RPMI7951 (cell line): Measurements from ENCODE around the gene SPOCK2. TPM values are rescaled to one million over a fixed set of nuclear protein-coding genes. Genes with fewer than 3 reads are reported as not detected.
"Not testable (repeated sequence)": the region's sequence is repeated elsewhere in the genome, so short reads cannot be mapped to it uniquely, and the experiment has no call there.

Experiments used
- DNase-seq: peaks from one replicate; pipeline ENCODE4 v3.0.0-alpha.2; 2012; ENCODE audit warnings: low read depth
- total RNA-seq: library from RNA; depleted of rRNA; stranded (reverse); fragments of >200 nt; shearing (Covaris generic); gene quantifications from 2 replicates; pipeline ENCODE4 v1.2.3, GENCODE V29; 2014

The SPOCK2 gene
- total RNA-seq, 1 experiment from 2014 or later: 0.72 TPM

DNA sequence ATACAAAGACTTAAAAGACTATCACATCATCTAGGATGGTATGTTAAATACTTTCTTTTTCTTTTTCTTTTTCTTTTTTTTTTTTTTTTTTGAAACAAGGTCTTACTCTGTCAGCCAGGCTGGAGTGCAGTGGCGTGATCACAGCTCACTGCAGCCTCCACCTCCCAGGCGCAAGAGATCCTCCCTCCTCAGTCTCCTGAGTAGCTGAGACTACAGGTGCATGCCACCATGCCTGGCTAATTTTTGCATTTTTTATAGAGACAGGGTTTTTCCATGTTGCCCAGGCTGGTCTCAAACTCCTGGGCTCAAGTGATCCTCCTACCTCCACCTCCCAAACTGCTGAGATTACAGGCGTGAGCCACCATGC, 19.6 kb upstream of the SPOCK2 start:
- not testable (repeated sequence) for DNase-seq

DNA sequence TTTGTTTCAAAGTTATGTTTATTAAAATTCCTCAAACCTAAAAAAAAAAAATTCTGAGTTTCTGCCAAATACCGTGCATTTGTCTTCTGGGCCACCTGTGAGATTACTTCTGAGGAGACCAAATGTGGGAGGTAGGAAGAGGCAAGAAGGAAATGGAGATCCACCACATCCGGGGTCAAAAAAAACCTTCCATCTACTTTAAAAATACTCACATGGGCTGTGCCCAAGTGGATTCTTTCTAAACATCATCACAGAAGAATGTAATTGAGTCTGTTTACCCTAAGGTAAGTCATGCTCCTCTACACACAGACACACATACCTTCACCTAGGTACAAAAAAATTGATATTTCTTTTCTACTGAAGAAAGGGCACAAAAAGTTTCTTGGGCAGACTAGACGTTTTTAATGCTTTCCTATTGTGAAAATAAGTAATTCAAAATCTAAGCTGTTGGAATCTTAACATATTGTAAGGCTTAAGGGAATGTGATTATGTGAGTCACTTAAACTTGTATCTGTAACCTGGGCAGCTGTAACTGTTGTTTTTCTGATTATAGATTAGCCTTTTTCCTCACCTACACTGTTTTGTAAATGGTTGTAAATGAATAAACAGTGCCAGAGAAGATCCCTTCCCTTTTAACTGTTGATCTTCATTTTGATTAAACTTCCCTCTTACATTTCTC, 19.1 kb upstream of the SPOCK2 start:
- no peak for DNase-seq

DNA sequence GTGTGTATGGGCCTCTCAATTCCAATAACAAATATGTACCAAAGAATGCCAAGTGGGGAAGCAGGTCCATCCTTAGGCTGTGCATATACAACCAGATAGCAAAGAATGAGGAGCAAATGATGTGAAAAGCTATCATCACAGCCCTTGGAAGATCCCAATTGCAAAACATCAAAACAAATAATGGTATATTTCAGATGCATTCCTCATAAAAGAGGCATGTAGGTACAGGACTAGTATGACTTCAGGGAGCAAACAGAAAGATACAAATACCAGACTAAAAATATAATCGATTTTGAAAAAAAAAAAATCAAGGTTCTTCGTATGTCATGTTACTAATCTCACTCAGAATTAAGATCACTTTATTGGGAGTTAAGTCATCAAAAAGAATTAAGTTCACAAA, 18.5 kb upstream of the SPOCK2 start:
- no peak for DNase-seq

DNA sequence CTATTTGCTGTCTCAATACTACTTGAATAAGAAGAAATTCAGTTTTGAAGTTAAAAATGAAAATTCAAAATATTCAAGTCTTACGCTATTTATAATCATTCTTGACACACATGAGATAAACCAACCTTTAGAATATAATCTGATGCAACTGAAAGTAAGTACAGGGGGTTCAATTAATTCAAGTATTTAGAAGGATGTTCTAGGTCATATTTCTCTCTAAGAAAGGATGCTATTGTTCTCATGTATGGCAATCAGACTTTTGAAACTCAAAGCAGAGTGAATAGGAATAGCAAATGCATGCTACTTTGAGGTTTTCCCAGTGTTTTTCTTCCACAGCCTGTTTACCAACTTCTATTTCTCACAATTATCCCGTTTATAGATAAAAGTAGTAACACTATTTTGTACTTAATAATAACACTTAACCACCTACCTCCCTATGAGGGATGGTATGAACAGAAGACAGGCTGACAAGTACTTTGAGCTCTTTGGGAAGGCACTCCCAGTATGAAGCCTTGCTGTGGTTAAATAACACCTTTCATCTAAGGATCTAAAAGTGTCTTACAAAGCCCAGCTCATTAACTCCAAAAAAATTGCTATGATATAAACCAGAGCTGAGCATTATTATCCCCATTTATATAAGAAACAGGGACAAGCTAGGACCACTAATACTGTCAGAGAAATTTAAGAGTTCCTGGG, 18.0 kb upstream of the SPOCK2 start:
- DNase-seq: no peak

DNA sequence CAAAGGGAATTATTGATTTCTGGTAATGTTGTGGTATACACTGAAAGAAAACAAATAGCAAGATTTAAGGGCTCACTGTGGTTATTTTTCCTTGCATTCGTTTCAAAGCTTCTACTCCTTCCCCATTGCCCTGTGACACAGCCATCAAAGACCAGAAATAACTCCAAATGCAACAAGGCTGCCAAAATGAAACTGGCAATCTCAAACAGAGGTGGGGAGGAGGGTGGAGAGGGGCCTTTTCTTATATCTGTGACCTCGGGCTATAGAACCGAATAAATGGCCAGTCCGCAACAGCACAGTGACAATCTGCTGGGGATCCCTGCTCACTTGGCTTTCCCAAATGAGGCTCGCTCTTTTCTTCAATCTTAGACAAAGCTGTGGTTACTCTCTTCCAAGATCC, 17.4 kb upstream of the SPOCK2 start:
- DNase-seq: no peak

DNA sequence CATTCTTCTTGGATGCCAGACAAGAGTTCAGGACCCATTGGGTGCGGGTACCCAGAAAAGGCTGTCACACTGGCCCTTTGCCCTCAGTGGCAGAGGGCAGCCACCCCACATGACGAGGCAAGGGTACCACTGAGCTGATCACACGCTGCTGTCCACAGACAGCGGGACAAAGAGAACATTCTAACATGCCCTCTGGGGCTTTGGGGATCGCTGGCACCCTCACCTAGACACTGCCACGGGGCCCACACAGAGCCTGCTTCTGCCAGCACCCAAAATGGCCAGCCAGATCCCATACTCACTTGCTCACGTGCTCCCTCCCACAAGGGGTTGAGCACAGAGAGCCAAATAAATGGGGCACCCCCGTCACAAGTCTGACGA, 16.7 kb upstream of the SPOCK2 start:
- DNase-seq: no peak

DNA sequence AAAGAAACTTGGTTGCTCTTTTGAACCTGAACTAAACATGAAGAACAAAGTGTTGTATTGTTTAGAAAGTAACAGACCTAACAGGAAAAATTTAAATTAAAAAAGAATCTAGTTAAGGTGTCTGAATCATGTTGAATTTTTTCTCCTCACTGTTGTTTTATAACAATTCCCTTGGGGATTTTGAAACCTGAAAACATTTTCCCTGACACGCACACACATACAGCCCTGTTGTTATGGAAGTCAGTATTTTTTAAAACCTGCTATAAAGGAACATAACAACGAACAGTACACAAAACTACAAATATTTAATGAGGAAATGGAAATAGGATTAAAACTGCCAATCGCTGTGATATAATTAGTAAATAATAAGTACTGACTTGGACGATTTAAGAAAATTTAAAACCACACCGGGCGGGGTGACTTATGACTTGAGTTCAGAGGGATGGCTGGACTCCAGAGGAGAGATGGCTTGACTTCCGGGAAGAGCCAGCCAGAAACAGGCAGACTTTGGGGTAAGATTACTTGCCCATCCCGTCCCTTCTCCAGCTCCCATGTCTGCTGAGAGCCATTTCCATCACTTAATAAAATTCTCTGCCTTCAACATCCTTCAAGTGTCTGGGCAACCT, 16.2 kb upstream of the SPOCK2 start:
- DNase-seq: peak; percentile 10

DNA sequence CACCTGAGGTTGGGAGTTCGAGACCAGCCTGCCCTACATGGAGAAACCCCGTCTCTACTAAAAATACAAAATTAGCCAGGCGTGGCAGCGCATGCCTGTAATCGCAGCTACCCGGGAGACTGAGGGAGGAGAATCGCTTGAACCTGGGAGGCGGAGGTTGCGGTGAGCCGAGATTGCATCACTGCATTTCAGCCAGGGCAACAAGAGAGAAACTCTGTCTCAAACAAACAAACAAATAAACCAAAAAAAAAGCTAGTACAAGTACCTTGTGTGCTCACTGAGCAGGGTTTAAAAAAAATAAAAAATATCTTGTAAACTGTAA, 11.2 kb upstream of the SPOCK2 start:
- no peak for DNase-seq

DNA sequence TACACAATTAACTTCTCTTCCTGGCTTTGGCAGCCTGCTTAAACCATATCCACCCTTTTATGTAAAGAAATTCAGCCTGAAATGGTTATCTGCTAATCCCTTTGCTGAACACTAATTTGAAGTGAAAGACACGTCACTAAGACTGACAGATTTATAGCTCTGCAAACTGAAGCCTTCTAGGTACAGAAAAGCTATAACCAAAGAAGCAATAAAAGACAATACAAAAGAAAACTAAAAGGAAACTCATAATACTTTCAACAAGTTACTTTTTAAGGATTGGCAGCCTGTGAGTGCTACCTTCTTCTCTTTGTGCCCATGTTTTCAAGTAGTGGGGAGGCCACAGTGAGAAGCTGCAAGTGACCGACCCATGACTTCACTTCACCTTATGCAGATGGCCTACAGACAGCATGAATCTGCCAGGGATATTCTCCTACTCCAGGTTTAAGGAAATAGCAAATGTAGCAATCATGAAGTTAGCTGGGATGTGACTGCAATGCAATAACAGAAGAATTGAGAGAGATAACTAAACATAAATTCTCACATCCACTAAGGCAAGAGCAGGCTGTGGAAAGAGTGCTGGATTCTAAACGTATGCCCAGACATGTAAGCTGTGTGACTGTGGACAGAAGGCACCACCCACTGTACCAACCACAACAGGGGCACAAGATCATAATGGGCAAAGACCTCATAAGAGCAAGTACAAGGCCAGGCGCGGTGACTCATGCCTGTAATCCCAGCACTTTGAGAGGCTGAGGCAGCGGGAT, 10.7 kb upstream of the SPOCK2 start:
- DNase-seq: no peak

DNA sequence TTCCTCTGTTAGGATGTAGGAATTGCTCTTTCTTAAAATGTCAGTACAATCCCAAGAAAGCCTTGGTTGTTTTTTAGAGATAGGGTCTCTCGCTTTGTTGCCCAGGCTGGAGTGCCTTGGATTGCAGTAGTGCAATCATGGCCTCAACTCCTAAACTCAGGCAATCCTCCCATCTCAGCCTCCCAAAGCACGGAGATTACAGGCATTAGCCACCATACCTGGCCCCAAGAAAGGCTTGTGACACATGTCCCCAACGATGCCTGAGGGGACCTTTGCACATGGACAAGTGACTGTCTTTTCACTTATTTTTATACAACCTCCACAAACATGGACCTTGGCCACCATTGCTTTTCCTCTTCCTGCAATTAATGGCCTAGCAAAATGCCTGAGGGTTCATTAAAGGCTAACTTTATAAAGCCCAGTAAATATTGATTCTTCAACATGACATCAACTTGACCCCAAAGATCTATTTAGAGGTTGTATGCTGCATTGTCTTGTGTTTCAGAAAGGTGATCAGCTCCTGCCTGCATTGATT, 10.0 kb upstream of the SPOCK2 start:
- DNase-seq: no peak

DNA sequence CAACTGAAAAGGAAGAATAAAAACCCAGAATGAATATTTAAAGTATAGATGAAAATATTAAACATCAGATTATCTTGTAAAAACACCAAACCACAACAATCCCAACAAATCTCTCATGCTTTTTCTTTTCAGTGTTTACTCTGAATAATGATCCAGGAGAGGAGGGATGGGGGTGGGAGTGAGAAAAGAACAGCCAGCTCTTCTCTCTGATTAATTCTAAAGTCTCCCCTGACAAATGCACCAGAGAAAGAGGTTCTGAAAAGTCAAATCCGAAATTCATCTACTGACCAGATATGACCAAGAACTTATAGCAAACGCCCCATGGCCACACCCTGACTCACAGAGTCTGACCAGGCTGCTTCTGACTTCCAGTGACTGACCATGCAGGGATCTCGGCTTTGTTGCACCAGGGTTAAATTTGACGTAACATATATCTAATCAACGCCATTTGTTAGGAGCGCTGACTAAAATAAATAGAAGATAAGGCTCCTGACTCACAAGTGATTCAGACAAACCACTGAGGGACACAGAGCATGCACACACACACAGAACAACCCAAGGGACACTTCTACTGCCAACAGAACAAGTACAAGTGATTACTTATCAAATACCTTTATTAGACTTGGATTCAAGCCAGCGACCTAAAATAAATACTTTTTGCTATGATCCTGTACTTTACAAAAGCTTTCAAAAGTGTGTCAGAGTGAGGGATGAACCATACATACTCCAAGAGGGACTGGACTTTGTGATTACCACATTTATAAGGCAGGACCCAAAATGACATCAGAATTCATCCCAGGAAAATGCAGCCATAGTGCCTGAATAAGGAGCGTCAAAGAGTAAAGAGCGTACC, 9.3 kb upstream of the SPOCK2 start:
- peak; percentile 87 for DNase-seq

DNA sequence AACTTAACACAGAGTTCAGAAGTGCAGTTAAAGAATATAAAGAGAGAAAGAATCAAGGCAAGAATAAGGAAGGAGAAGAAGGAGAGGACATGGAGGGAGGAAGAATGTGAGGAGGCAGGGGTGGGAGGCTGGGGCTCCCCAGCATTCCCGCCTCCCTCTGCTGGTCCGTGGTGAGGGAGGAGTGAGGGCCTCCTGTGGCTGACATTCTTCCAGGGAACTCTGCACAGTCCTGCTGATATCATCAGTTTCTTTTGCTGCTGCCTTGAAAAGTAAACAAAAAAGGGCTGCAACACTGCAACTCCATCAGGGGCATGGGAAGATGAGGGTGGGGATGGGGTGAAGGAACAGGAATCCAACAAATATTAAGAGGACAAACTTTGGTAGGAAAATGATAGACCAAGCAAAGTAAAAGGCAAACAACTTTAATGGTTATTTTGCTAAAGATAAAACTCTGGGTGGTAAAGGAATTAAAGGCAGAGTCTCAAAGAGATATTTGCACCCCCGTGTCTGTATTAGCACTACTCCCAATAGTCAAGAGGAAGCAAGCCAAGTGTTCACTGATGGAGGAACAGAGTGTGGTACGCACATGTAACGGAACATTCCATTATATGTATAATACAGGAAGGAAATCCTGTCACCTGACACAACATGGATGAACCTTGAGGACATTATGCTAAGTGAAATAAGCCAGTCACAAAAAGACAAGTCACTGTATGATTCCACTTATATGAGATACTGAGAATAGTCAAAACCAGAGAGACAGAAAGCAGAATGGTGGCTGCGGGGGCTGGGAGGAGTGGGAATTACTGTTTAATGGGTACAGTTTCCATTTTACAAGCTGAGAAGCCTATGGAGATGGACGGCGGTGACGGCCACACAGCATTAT, 8.0 kb upstream of the SPOCK2 start:
- peak; percentile 8 for DNase-seq

DNA sequence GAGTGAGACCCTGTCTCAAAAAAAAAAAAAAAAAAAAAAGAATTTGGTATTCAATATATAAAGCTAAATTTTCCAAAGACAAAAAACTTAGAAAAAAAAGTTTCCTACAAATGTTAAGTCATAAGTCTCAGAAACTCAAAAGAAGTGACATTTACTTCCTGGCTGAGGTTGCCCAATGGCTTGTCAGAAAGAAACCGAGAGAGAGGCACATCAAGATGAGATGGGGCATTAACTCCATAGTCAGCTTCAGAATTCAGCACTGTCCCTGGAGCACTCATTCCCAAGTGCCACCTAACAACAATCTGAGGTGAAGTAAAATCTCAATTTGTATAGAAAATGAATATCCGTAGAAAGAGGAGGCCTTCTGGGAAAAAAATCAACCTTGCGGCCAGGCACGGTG, 6.8 kb upstream of the SPOCK2 start:
- no peak for DNase-seq

DNA sequence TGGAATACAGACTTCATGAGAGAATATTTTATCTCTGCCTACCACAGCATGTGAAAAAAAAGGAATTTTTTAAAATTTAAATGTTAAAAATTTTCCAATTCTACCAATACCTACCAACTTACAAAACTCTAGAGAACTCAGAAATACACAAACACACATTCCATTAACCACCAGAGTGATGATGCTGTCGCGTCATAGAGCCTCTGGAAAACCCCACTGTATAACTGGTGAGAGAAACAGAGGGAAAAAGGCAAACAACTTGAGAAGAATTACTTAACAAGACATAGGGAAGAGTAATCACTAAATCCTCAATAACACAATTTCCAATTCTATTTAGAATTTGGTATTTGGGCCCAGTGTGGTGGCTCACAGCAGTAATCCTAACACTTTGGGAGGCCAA, 6.2 kb upstream of the SPOCK2 start:
- DNase-seq: no peak

DNA sequence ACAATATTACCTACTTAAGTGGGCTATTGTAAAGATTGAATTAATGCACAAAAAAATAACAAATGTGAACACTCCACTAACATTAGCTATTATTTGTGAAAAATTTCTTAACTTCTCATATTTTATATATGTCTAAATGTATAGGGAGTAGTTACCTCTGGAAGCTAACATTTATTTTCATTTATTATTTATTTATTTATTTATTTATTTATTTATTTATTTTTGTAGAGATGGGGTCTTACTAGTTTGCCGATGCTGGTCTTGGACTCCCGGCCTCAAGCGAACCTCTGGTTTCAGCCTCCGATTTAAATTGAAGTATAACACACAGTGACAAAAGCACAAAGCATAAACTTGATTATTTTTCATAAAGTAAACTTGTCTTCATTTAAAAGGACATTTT, 5.1 kb upstream of the SPOCK2 start:
- no peak for DNase-seq

DNA sequence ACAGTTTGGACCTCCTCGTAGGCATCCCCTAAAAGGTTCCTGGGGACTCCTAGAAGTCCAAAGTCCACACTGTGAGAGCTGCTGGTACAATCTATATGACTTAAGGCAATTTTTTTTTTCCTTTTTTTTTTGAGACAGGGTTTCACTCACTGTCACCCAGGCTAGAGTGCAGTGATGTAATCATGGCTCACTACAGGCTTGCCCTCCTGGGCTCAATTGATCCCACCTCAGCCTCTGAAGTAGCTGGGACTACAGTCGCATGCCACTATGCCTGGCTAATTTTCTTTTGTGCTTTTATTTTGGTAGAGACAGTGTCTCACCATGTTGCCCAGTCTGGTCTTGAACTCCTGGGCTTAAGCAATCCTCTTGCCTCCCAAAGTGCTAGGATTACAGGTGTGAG, 4.6 kb upstream of the SPOCK2 start:
- no peak for DNase-seq

DNA sequence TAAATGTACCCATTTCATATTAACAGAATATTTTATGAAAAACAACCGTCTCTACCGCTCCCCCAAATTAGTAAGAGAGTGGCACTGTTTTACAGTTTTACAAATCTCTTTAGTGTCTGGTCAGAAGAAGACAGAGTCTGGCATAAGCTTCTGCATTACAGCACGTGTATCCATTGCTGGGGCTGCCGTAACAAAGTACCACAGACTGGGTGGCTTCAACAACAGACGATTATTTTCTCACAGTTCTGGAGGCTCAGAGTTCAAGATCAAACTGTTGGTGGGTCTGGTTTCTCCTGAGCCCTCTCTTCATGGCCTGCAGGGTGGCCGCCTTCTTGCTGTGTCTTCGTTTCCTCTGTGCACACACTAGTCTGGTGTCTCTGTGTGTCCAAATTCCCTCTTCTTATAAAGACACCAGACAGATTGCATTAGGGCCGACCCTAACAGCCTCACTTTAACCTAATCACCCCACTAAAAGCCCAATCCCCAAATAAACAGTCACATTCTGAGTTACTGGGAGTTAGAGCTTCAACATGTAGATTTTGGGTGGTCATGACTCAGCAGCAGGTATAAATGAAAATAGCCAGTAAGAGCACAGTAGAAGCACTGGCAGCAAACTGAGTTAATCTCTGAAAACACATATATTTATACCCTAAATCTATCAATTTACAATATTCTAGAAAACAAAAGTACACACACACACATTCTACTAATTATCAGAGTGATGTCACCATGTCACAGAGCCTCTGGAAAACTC, 4.0 kb upstream of the SPOCK2 start:
- DNase-seq: no peak

DNA sequence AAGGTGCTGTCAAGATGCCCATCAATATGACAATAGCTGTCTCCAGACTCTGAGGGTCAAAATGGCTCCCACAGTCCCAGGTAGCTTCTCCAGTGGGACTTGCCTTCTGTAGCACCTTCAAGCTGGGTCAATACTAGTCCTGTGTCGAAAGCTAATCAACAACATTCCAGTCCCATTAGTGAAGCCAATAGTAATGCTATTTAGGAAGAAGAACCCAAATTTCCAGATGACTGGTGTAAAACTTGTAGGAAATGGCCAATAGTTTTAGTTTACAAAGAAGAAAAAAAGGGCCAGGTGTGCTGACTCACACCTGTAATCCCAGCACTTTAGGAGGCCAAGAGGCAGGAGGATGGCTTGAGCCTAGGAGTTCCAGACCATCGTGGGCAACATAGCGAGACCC, 2.0 kb upstream of the SPOCK2 start:
- no peak for DNase-seq

DNA sequence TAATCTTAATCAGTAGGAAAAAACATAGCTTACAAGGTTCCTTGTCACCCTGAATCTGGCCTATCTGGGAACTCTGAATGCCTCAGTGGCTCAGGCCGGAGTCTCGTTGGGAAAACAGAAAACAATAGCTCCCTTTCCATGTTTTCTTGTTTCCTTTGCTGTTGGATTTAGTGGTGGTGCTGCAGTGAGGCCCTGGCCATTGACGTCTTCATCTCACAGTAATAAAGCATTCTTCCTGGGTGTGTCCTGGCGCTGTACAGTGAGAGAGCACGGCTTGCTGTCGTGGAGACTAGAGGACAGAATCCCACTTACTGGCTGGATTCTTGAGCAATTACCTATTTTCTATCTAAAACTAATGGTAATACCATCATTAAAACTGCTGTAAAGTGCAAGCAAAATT, 1.3 kb upstream of the SPOCK2 start:
- DNase-seq: no peak
